GM12878 (cell line): ENCODE data around the gene SRSF9. TPM values are rescaled to one million over a fixed set of nuclear protein-coding genes. Genes with fewer than 3 reads are reported as not detected.

Experiments used
- ATAC-seq: fragments of 200-7000 bp; cut with Tn5 transposase; 3 replicates; pipeline ENCODE4 v1.9.1; 2020; ENCODE audit warnings: mild to moderate bottlenecking, moderate library complexity
- BruUV-seq: library from RNA; stranded (reverse); fragments of 400-500 nt; replicated peaks from 2 replicates; lab custom pipeline; 2021; lab: Mats Ljungman, UMichigan
- CTCF ChIA-PET: fragments of 300-600 bp; sonication (Branson Sonifier 250); formaldehyde crosslinking; extraction: SDS; loops from one replicate; lab custom pipeline; 2021; ENCODE audit warnings: inconsistent platforms; lab: Yijun Ruan, JAX
- POLR2A ChIA-PET: fragments of 350-600 bp; formaldehyde crosslinking; extraction: SDS; loops from one replicate; lab custom pipeline; 2021; ENCODE audit warnings: inconsistent platforms; lab: Charles Lee
- RAD21 ChIA-PET: fragments of 300-600 bp; sonication (Branson Sonifier 250); formaldehyde crosslinking; loops from one replicate; lab custom pipeline; 2023; ENCODE audit warnings: antibody characterized with exemption; ENCODE audit not compliant: unreplicated experiment; lab: Charles Lee
- SMC1A ChIA-PET: fragments of 300-600 bp; sonication (Branson Sonifier 250); formaldehyde crosslinking; loops from one replicate; lab custom pipeline; 2023; ENCODE audit not compliant: unreplicated experiment, uncharacterized antibody; lab: Charles Lee
- DNase-seq: peaks from one replicate; pipeline ENCODE4 v3.0.0-alpha.2; 2011; ENCODE audit warnings: low read depth, low spot score
- FAIRE-seq: peaks from 3 replicates; lab custom pipeline; 2011; peaks lifted over from hg19 to GRCh38; lab: Jason Lieb, UNC
- H2AFZ ChIP-seq: 2 replicates; pipeline ENCODE4 v1.6.0; 2011; ENCODE audit warnings: low read depth, low read length, control low read depth; ENCODE audit not compliant: control insufficient read depth
- H3K27ac ChIP-seq: 2 replicates; pipeline ENCODE4 v1.5.1; 2011; ENCODE audit warnings: control low read depth; ENCODE audit not compliant: control insufficient read depth, insufficient read depth
- H3K27me3 ChIP-seq, 2 experiments: replicated peaks in 1 of 2; 2 replicates each; pipeline versions ENCODE4 v1.6.0 to v1.6.1; 2011; ENCODE audit warnings: low read length in 1 of 2; ENCODE audit not compliant: control insufficient read depth in 2 of 2, insufficient read depth in 2 of 2
- H3K36me3 ChIP-seq, 2 experiments: 2 replicates each; pipeline ENCODE4 v1.5.1; 2011; ENCODE audit warnings: low read length in 1 of 2; ENCODE audit not compliant: control insufficient read depth in 2 of 2, insufficient read depth in 2 of 2
- H3K4me1 ChIP-seq: 2 replicates; pipeline ENCODE4 v1.6.1; 2011; ENCODE audit warnings: mild to moderate bottlenecking, low read length, moderate library complexity, mixed read lengths; ENCODE audit not compliant: control insufficient read depth, insufficient read depth
- H3K4me2 ChIP-seq: 2 replicates; pipeline ENCODE4 v1.6.0; 2011; ENCODE audit warnings: control low read depth; ENCODE audit not compliant: control insufficient read depth, insufficient read depth
- H3K4me3 ChIP-seq: fragments of 200-600 bp; sonication (generic); 2 replicates; pipeline ENCODE4 v1.5.1; 2016
- H3K79me2 ChIP-seq: 2 replicates; pipeline ENCODE4 v1.6.0; 2011; ENCODE audit warnings: low read length; ENCODE audit not compliant: control insufficient read depth, insufficient read depth
- H3K9ac ChIP-seq: 2 replicates; pipeline ENCODE4 v1.8.0; 2011; ENCODE audit warnings: low read length, control low read depth, mixed read lengths; ENCODE audit not compliant: control insufficient read depth, insufficient read depth
- H3K9me3 ChIP-seq: replicated peaks from 3 replicates; pipeline ENCODE4 v1.5.1; 2011; ENCODE audit warnings: mild to moderate bottlenecking, low read length; ENCODE audit not compliant: control insufficient read depth, insufficient read depth
- H4K20me1 ChIP-seq: 2 replicates; pipeline ENCODE4 v1.6.0; 2011; ENCODE audit not compliant: control insufficient read depth, insufficient read depth
- CBFB ChIP-seq: IDR thresholded peaks from 2 replicates; pipeline ENCODE4 v1.6.1; 2016; ENCODE audit warnings: antibody characterized with exemption, low read depth
- CTCF ChIP-seq, 3 experiments: IDR thresholded peaks in 2 of 3; conservative IDR thresholded peaks in 1 of 3; 2 replicates each; pipeline ENCODE4 v1.5.1; 2011; ENCODE audit warnings: low read depth in 3 of 3, low read length in 3 of 3, mild to moderate bottlenecking in 3 of 3, control low read depth in 2 of 3, moderate library complexity in 2 of 3, inconsistent platforms in 1 of 3, mixed read lengths in 1 of 3; ENCODE audit not compliant: control insufficient read depth in 2 of 3, insufficient read depth in 1 of 3; ENCODE audit errors: extremely low read depth in 1 of 3
- EGR1 ChIP-seq, 2 experiments: IDR thresholded peaks; 1 replicate in 1 of 2; 2 replicates in 1 of 2; pipeline ENCODE4 v1.6.1; 2011 to 2012; ENCODE audit warnings: low read depth in 2 of 2, low read length in 2 of 2, borderline replicate concordance in 1 of 2, mild to moderate bottlenecking in 1 of 2, moderate library complexity in 1 of 2
- ESRRA ChIP-seq: IDR thresholded peaks from 2 replicates; pipeline ENCODE4 v1.6.1; 2012; ENCODE audit warnings: mild to moderate bottlenecking, low read length, improper control_type of control experiment
- HDAC6 ChIP-seq: fragments of 200-600 bp; sonication (generic); IDR thresholded peaks from one replicate; pipeline ENCODE4 v1.8.0; 2017; ENCODE audit warnings: antibody characterized with exemption; ENCODE audit not compliant: unreplicated experiment
- IKZF2 ChIP-seq, 2 experiments: fragments of 450-650 bp; IDR thresholded peaks; 2 replicates each; pipeline ENCODE4 v1.6.1; 2017; ENCODE audit warnings: mild to moderate bottlenecking in 2 of 2, moderate library complexity in 2 of 2
- IRF5 ChIP-seq: fragments of 450-650 bp; IDR thresholded peaks from 2 replicates; pipeline ENCODE4 v1.6.1; 2017; ENCODE audit warnings: borderline replicate concordance
- NBN ChIP-seq: fragments of 450-650 bp; IDR thresholded peaks from 2 replicates; pipeline ENCODE4 v1.6.1; 2016
- NRF1 ChIP-seq: conservative IDR thresholded peaks from 2 replicates; pipeline ENCODE4 v1.6.1; 2011; ENCODE audit warnings: mild to moderate bottlenecking, low read depth, low read length, improper control_type of control experiment
- PAX5 ChIP-seq: IDR thresholded peaks from 2 replicates; pipeline ENCODE4 v1.6.1; 2011; ENCODE audit warnings: low read depth, low read length, borderline replicate concordance
- POLR2AphosphoS5 ChIP-seq: IDR thresholded peaks from 2 replicates; pipeline ENCODE4 v1.6.1; 2011; ENCODE audit warnings: mild to moderate bottlenecking, low read length, inconsistent platforms
- RAD21 ChIP-seq: IDR thresholded peaks from 2 replicates; pipeline ENCODE4 v1.6.1; 2011; ENCODE audit warnings: mild to moderate bottlenecking, low read depth, low read length, moderate library complexity; ENCODE audit not compliant: insufficient read depth
- RAD51 ChIP-seq: fragments of 450-650 bp; IDR thresholded peaks from 2 replicates; pipeline ENCODE4 v1.6.1; 2016; ENCODE audit warnings: moderate library complexity, mild to moderate bottlenecking, inconsistent platforms
- RFX5 ChIP-seq: IDR thresholded peaks from 2 replicates; pipeline ENCODE4 v1.6.1; 2011; ENCODE audit warnings: low read depth, low read length, improper control_type of control experiment
- RUNX3 ChIP-seq: IDR thresholded peaks from 2 replicates; pipeline ENCODE4 v1.6.1; 2012; ENCODE audit warnings: low read length, inconsistent platforms
- SIX5 ChIP-seq: IDR thresholded peaks from 2 replicates; pipeline ENCODE4 v1.6.1; 2011; ENCODE audit warnings: mild to moderate bottlenecking, low read depth, low read length, moderate library complexity; ENCODE audit not compliant: severe bottlenecking
- SKIL ChIP-seq: fragments of 450-650 bp; IDR thresholded peaks from 2 replicates; pipeline ENCODE4 v1.6.1; 2017; ENCODE audit warnings: mild to moderate bottlenecking, low read depth, inconsistent platforms; ENCODE audit not compliant: poor library complexity, severe bottlenecking
- SMAD5 ChIP-seq: IDR thresholded peaks from 2 replicates; pipeline ENCODE4 v1.6.1; 2016; ENCODE audit warnings: antibody characterized with exemption, low read depth
- STAT1 ChIP-seq: fragments of 450-650 bp; conservative IDR thresholded peaks from 2 replicates; pipeline ENCODE4 v1.6.1; 2014; ENCODE audit warnings: antibody characterized with exemption, mild to moderate bottlenecking
- WRNIP1 ChIP-seq: IDR thresholded peaks from 2 replicates; pipeline ENCODE4 v1.6.1; 2011; ENCODE audit warnings: low read depth, low read length, improper control_type of control experiment, borderline replicate concordance
- ZNF207 ChIP-seq: fragments of 450-650 bp; IDR thresholded peaks from 2 replicates; pipeline ENCODE4 v1.6.1; 2014; ENCODE audit warnings: antibody characterized with exemption, mild to moderate bottlenecking, borderline replicate concordance
- WGBS: methylation state at CpG from one replicate; pipeline ENCODE4 v1.1.6; 2016; ENCODE audit warnings: low lambda C conversion rate; ENCODE audit not compliant: insufficient replicate concordance, insufficient coverage; ENCODE audit errors: missing lambda C conversion rate; 5-methylcytosine and 5-hydroxymethylcytosine counted together
- in situ Hi-C: fragments of 300-500 bp; cut with MboI; formaldehyde crosslinking; loops from 9 replicates; pipeline ENCODE4 v1.14.3; 2018; ENCODE audit warnings: mixed read lengths
- intact Hi-C: fragments of 100-400 bp; cut with micrococcal nuclease; formaldehyde crosslinking; loops from one replicate; pipeline ENCODE4 v1.14.2; 2022; ENCODE audit not compliant: unreplicated experiment
- polyA plus RNA-seq, 11 experiments: library from polyadenylated mRNA; depleted of rRNA in 4 of 11; unstranded in 6 of 11; stranded (reverse) in 5 of 11; fragments of >200 nt; fragmentation: Nextera tagmentation in 4 of 11; fragmentation: Illumina TruSeq in 1 of 11; extraction: Ambion mirVana in 4 of 11; extraction: Trizol in 1 of 11; gene quantifications; 1 replicate in 1 of 11; 2 replicates in 10 of 11; pipeline versions ENCODE4 v1.2.1 to v1.2.3, GENCODE V29; 2011 to 2016; ENCODE audit warnings: inconsistent platforms in 2 of 11, missing spikeins in 2 of 11, low read depth in 1 of 11
- total RNA-seq, 4 experiments: library from RNA; depleted of rRNA in 3 of 4; stranded (reverse); fragments of >200 nt in 3 of 4; fragmentation: Illumina TruSeq in 1 of 4; extraction: Trizol in 1 of 4; gene quantifications; 2 replicates each; pipeline versions ENCODE4 v1.2.1 to v1.2.3, GENCODE V29; 2013 to 2021

The SRSF9 gene
- total and polyA plus RNA-seq, 10 of the 15 experiments (the other 5 are each of a cell fraction or from before 2014, with no cell fraction given), result 56.2 to 510 (median 186) TPM

- H3K36me3 ChIP-seq, result peaks cover 20 to 43% of the 10 kb centered on the region in 2 experiments
- intact Hi-C loops (no loop called here), in situ Hi-C loops (no loop called here)
- ChIA-PET RAD21 (interaction anchor here (1.0 kb wide), 1 partner anchor 39 kb away, joined by 3 read pairs; the partner anchor contains the start of gene DYNLL1), CTCF (interaction anchor here (1.0 to 1.9 kb wide), 4 partner anchors 9 to 18 kb away, joined by 3 to 13 read pairs (median 6); partner anchors contain the start of gene SRSF9), POLR2A (interaction anchor here (0.7 to 1.4 kb wide), 2 partner anchors 10 to 12 kb away, joined by 4 read pairs; no protein-coding TSS in a partner anchor), SMC1A (interaction anchor here (0.6 to 2.4 kb wide), 6 partner anchors 11 to 681 kb away, joined by 3 to 5 read pairs (median 3); no protein-coding TSS in a partner anchor)
- H3K4me2 ChIP-seq, result no peak overlapping the region
- H3K27ac ChIP-seq, result no peak overlapping the region
- no peak overlapping the region for H3K4me3 ChIP-seq
- no peaks in the 10 kb centered on the region for H3K9me3 ChIP-seq
- no peaks in the 10 kb centered on the region for H3K79me2 ChIP-seq
- no peaks in the 10 kb centered on the region for H3K27me3 ChIP-seq
- DNase-seq (no peak), ATAC-seq (peak; percentile 60), FAIRE-seq (no peak)
- H4K20me1 ChIP-seq, result no peaks in the 10 kb centered on the region
- no peaks in the 10 kb centered on the region for H3K4me1 ChIP-seq
- H3K9ac ChIP-seq, result no peak overlapping the region
- no peak overlapping the region for H2AFZ ChIP-seq
- BruUV-seq, result no TSS peak
- 100% methylated on average over 6 of the region's 6 CpGs for WGBS
- TF ChIP-seq ESRRA (no peak), SKIL (no peak), NBN (no peak), SIX5 (no peak), RUNX3 (no peak), SMAD5 (no peak), IRF5 (no peak), HDAC6 (no peak), STAT1 (no peak), WRNIP1 (no peak), RAD51 (no peak), CBFB (no peak), NRF1 (no peak), RFX5 (no peak), ZNF207 (no peak), CTCF (IDR thresholded peaks at IDR 0.05 in 2 of 3, conservative IDR thresholded peaks at IDR 0.05 in 1 of 3; ENCODE audit: control insufficient read depth in 2 of 3, extremely low read depth in 1 of 3, insufficient read depth in 1 of 3, low read depth in 3 of 3, low read length in 3 of 3) (peak; percentile 21 to 48 (median 38); a peak in 4 of 6 replicates), POLR2AphosphoS5 (0 out of 2 replicates have a peak, but pooled peaks have one; percentile 25), IKZF2 (IDR thresholded peaks at IDR 0.05) (no peak), RAD21 (0 out of 2 replicates have a peak, but pooled peaks have one; percentile 18), EGR1 (IDR thresholded peaks at IDR 0.05; ENCODE audit: borderline replicate concordance in 1 of 2, low read depth in 2 of 2, low read length in 2 of 2) (no peak), PAX5 (no peak)
These were observed 12.4 kb downstream of the SRSF9 start for GRCh38 chr12:120457133-120457532.
